Measurements from ENCODE around the gene ARV1.
"Not testable (repeated sequence)": the region's sequence is repeated elsewhere in the genome, so short reads cannot be mapped to it uniquely, and the experiment has no call there.

The ARV1 gene

DNA sequence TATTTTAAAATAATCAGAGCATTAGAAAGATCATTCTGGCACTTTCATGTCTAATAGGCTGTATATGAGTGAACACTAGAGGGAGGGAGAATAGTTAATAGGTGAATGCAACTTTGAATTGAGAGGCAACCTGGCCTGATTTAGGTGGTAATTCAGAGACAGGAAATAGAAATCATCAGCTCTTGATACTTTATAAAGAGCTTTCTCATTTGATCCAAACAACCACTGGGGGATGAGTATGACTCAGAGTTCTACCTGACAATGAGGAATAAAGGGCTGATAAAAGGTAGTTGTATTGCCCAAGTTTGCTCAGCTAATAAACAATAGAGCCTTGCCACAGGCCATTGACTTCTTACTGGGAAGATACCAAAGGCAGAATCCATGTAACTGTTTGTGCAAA lies 66.4 kb downstream of the ARV1 start:
- DNase-seq = no peak

DNA sequence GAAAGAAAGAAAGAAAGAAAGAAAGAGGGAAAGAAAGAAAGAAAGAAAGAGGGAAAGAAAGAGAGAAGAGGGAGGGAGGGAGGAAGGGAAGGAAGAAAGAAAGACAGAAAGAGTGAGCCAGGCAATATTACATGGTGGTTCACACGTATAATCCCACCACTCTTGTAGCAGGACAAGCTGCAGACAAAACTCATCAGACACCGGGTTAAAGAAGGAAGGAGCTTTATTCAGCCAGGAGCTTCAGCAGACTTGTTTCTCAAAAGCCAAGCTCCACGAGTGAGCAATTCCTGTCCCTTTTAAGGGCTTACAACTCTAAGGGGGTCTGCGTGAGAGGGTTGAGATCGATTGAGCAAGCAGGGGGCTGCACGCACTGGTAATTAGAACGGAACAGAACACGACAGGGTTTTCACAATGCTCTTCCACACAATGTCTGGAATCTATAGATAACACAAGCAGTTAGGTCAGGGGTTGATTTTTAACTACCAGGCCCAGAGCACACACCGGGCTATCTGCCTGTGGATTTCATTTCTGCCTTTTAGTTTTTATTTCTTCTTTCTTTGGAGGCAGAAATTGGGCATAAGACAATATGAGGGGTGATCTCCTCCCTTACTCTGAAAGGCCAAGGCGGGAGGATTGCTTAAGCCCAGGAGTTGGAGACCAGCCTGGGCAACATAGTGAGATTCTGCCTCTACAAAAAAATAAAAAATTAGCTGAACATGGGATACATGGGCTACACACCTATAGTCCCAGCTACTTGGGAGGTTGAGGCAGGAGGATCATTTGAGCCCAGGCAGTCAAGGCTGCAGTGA lies 67.2 kb downstream of the ARV1 start:
- DNase-seq = not testable (repeated sequence)

DNA sequence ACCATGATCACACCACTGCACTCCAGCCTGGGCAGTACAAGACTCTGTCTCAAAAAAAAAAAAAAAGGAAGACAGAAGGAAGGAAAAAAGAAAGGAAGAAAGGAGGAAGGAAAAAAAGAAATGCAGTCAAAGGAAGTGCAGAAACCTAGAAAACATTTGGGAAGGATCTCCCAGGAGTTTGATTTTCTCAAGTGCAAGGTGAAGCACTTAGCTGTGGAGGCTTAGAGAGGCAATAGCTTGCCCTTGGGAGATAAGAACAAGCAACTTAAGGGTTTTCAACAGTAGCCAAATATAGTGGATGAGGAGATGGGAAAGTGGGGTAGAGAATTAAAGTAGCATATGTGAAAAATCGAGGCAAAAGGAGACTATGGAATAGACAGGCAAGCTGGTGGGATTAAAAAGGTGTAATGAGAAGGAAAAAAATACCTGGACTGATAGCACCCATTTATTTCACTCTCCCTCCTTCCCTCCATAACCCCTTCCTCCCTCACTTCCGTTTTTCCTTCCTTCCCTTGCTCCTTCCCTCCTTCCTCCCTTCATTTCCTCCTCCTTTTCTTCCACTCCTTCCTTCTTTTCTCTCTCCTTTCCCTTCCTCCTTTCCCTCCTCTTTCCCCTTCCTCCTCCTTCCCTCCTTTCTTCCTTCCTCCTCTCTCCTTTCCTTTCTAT lies 68.0 kb downstream of the ARV1 start:
- DNase-seq = no peak

- not testable (repeated sequence) for DNase-seq
Measured at GRCh38 chr1:231047529-231047928, 68.6 kb downstream of the ARV1 start.

DNA sequence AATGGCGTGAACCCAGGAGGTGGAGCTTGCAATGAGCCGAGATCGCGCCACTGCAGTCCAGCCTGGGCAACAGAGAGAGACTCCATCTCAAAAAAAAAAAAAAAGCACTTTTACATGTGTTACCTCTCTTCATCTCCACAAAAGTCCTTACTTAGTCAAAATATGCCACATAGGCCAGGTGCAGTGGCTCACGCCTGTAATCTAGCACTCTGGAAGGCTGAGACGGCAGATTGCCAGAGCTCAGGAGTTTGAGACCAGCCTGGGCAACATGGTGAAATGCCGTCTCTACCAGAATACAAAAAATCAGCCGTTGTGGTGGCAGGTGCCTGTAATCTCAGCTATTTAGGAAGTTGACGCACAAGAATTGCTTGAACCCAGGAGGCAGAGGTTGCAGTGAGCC lies 69.5 kb downstream of the ARV1 start:
- not testable (repeated sequence) for DNase-seq

GRCh38 chr1:231049121-231049979 lies 70.5 kb downstream of the ARV1 start:
- no peak for DNase-seq
